GDM1 (cell line): ENCODE measurements around the gene IPO5.
A peak's percentile ranks its signal among the peaks of the same experiment; 100 is the strongest.
"Not testable (repeated sequence)": the region's sequence is repeated elsewhere in the genome, so short reads cannot be mapped to it uniquely, and the experiment has no call there.

Experiments
- DNase-seq: peaks from one replicate; lab custom pipeline; 2025; lab: John Stamatoyannopoulos, UW

IPO5 gene

DNA sequence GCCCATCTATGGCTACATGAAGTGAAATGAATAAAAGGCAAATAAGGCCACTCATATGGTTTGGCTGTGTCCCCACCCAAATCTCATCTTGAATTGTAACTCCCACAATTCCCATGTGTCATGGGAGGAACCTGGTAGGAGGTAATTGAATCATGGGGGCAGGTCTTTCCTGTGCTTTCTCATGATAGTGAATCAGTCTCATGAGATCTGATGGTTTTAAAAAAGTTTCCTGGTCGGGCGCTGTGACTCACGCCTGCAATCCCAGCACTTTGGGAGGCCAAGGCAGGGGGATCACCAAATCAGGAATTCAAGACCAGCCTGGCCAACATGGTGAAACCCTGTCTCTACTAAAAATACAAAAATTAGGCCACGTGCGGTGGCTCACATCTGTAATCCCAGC lies 4.2 kb upstream of the IPO5 start:
- DNase-seq = not testable (repeated sequence)

GRCh38 chr13:97951376-97951775 lies 2.1 kb upstream of the IPO5 start:
- DNase-seq = no peak

GRCh38 chr13:97952831-97953230 lies 644 bp upstream of the IPO5 start:
- not testable (repeated sequence) for DNase-seq

- no peak for DNase-seq
These were observed 7.9 kb downstream of the IPO5 start for GRCh38 chr13:97961340-97961739.

DNA sequence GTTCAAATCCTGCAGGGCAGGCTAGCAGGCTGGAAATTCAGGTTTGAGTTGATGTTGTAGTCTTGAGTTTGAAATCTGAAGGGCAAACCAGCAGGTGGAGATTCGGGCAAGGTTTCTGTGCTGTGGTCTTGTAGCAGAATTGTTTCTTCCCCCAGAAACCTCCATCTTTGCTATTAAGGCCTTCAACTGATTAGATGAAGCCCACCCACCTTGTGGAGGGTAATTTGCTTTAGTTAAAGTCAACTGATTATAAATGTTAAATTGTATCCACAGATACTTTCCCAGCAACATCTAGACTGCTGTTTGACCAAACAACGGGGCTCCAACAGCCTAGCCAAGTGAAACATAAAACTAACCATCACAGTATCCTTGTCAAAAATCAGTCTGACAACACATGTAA lies 9.4 kb downstream of the IPO5 start:
- DNase-seq = no peak

GRCh38 chr13:97967226-97967625 lies 13.8 kb downstream of the IPO5 start:
- DNase-seq = no peak

GRCh38 chr13:97967948-97968347 lies 14.5 kb downstream of the IPO5 start:
- no peak for DNase-seq

DNA sequence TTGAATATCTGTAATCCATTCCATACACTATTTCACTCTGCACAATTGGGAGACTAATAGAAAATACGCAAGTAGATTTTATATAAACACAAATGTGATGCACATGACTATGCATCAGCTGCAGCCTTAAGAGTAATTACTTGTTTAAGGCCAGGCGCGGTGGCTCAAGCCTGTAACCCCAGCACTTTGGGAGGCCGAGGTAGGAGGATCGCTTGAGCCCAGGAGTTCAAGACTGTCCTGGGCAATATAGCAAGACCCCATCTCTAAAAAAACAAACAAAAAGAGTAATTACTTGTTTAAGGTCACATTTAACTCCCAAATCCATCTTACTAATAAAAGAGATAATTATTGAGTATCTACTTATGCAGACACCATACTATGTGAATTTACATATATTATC lies 18.0 kb downstream of the IPO5 start:
- no peak for DNase-seq

GRCh38 chr13:97974773-97975172 lies 21.3 kb downstream of the IPO5 start:
- no peak for DNase-seq

GRCh38 chr13:97975280-97975847 lies 21.9 kb downstream of the IPO5 start:
- no peak for DNase-seq

DNA sequence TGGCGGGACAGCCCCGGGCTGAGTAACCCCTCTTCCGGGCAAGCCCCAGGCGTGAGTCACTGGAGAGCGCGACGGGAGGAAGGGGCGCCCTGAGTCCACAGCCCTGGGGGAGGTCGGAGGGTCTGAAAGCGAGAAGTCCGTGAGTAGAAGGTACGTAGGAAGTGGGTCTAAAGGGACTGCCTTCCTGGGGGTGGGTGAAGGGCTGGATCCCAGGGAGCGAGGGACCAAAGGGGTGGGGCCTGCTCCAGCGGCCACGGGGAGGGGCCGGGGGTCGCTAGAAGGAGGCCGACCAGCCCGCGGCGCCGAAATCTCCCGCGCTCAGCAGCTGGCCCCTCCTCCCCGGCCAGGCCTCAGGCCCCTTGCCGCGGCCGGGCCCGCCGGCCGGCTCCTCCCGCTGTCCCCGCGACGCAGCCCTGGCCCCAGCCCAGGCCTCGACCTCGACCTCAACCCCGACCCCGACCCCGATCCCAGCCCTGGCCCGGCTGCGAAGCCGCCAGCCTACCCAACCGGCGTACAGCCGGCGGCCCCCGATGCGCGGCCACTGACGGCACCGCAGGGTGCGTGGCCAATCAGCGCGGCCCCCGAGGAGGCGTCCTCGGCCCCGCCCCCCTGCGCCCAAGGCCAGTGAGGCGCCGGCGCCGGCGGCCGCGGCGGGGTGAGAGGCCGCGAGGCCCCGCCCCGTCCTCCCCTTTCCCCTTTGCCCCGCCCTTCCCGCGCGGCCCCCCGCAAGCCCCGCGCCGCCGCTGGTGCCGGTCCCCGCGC lies 22.6 kb downstream of the IPO5 start:
- DNase-seq = peak; percentile 94

GRCh38 chr13:97976610-97977521 lies 23.4 kb downstream of the IPO5 start:
- DNase-seq = no peak

DNA sequence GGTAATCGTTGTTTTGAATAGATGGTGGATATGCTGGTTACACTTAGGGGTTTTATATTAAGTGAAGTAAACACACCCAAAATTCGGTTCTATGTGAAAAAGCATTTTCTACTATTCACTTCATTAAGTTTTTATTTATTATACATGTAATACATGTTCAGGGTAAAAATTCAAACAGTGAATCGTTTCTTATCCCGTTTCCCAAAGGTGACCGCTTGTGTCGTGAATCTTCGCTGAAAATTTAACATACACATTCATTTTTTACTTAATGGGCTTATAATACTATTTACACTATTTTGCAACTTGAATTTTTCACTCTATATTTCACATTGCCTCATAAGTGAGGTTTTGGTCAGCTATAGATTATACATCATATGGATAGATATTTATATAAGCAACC lies 24.5 kb downstream of the IPO5 start:
- DNase-seq = no peak

GRCh38 chr13:97978651-97979050 lies 25.2 kb downstream of the IPO5 start:
- no peak for DNase-seq

GRCh38 chr13:97979051-97979450 lies 25.6 kb downstream of the IPO5 start:
- no peak for DNase-seq

- DNase-seq = no peak
These were observed 26.1 kb downstream of the IPO5 start for GRCh38 chr13:97979556-97979955.

DNA sequence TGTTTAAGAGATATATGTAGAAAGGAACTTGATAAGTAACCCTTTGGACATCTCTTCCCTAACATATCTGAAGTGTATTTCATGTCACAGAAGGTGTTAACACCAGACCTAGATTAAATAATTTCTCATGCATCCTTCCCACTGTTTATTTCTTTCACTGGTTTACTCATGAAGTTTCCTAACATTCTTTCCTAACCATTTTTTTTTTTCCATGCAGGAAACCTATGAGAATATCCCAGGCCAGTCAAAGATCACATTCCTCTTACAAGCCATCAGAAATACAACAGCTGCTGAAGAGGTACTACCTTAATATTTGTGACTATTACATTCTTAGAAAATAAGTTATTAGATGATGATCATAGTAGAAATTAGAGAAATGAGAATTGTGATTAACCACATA lies 28.8 kb downstream of the IPO5 start:
- no peak for DNase-seq

- no peak for DNase-seq
These were observed 33.4 kb downstream of the IPO5 start for GRCh38 chr13:97986835-97987234.

GRCh38 chr13:97999653-98000052 lies 46.2 kb downstream of the IPO5 start:
- no peak for DNase-seq

DNA sequence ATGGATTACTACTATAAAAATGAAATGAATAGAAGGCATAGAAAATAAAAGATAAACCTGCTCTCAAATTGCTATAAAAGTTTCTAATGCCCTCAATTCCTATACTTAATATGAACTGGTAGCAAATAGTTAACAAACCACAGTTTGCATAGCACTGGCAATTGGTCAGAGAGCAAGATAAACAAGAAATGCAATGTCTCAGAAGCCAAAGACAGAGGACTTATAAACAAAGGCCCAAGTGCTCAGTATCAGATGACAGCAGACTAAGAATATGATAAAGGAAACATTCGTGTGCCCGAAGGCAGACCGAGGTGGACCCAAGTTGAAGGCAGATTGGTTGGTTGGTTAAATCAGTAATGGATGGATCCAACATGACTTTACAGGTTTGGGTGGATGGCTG lies 50.6 kb downstream of the IPO5 start:
- no peak for DNase-seq

DNA sequence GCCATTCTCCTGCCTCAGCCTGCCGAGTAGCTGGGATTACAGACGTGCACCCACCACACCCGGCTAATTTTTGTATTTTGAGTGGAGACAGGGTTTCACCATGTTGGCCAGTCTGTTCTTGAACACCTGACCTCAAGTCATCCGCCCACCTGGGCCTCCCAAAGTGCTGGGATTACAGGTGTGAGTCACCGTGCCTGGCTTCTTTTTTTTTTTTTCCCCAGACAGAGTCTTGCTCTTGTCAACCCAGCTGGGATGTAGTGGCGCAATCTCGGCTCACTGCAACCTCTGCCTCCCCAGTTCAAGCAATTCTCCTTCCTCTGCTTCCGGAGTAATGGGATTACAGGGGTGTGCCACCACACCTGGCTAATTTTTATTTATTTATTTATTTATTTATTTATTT lies 51.5 kb downstream of the IPO5 start:
- not testable (repeated sequence) for DNase-seq

- no peak for DNase-seq
These were observed 53.5 kb downstream of the IPO5 start for GRCh38 chr13:98007001-98007400.

DNA sequence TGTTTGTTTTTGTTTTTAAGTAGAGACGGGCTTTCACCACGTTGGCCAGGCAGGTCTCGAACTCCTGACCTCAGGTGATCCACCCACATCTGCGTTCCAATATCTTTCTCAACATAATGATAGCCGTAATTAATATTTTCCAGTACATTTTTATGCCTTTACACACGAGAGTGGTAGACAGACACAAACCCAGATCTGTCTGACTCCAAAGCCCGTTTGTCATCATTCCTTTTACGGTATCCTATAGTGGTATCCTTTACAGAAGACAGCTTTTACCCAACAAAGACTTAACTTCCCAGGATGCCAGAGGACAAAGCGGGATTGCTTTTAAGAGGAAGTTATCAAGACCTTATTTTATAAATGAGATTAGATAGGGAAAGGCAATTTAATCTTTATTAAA lies 59.8 kb downstream of the IPO5 start:
- no peak for DNase-seq
